Chondrocyte (in vitro differentiated cells): ENCODE data around the gene SLCO1A2. TPM values are rescaled to one million over a fixed set of nuclear protein-coding genes. Genes with fewer than 3 reads are reported as not detected.

ENCODE experiments used
- DNase-seq: peaks from one replicate; pipeline ENCODE4 v3.0.0; 2021; ENCODE audit warnings: mixed read lengths, low spot score
- H3K27ac Mint-ChIP-seq: one replicate; pipeline ENCODE4 v1.8.0; 2021; ENCODE audit warnings: mild to moderate bottlenecking, moderate library complexity, mixed read lengths; ENCODE audit not compliant: unreplicated experiment
- H3K27me3 Mint-ChIP-seq: 2 replicates; pipeline ENCODE4 v1.8.0; 2021; ENCODE audit warnings: low read depth, mixed read lengths
- H3K36me3 Mint-ChIP-seq: 2 replicates; pipeline ENCODE4 v1.8.0; 2021; ENCODE audit warnings: low read depth, mixed read lengths
- H3K4me1 Mint-ChIP-seq: 2 replicates; pipeline ENCODE4 v1.8.0; 2021; ENCODE audit warnings: low read depth, mild to moderate bottlenecking, mixed read lengths
- H3K4me3 Mint-ChIP-seq: one replicate; pipeline ENCODE4 v1.8.0; 2021; ENCODE audit warnings: mild to moderate bottlenecking, moderate library complexity, mixed read lengths; ENCODE audit not compliant: unreplicated experiment
- H3K9me3 Mint-ChIP-seq: 2 replicates; pipeline ENCODE4 v1.8.0; 2021; ENCODE audit warnings: low read depth, mixed read lengths
- total RNA-seq: library from RNA; stranded (reverse); gene quantifications from 3 replicates; pipeline ENCODE4 v1.2.1, GENCODE V29; 2021
- TF ChIP-seq, protein P1 (sequence below): fragments of 200-600 bp; sonication (generic); IDR thresholded peaks from 2 replicates; pipeline ENCODE4 v1.5.0; 2021; ENCODE audit warnings: antibody characterized with exemption, mild to moderate bottlenecking, moderate library complexity

Gene SLCO1A2
- total RNA-seq, 1 donor from 2014 or later: 0.20 TPM

DNA sequence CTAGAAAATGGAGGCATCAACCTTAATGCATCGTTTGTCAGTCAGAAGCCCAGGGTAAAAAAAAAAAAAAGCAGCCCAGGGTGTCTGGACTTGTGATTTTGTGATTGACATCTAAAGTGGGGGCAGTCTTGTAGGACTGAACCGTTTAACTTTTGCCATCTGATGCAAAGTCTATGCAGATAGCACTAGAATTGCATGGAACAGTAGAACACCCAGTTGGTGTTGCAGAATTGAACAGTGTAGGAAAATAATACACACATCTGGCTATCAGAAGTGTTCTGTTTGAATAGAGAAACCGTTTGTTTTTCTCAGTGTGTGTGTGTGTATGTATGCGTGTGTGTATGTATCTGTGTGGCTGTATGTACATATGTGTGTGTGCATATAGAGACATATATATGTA, 45.0 kb downstream of the SLCO1A2 start:
- H3K36me3 Mint-ChIP-seq: no peaks in the 10 kb centered on the region
- TF ChIP-seq, protein P1, sequence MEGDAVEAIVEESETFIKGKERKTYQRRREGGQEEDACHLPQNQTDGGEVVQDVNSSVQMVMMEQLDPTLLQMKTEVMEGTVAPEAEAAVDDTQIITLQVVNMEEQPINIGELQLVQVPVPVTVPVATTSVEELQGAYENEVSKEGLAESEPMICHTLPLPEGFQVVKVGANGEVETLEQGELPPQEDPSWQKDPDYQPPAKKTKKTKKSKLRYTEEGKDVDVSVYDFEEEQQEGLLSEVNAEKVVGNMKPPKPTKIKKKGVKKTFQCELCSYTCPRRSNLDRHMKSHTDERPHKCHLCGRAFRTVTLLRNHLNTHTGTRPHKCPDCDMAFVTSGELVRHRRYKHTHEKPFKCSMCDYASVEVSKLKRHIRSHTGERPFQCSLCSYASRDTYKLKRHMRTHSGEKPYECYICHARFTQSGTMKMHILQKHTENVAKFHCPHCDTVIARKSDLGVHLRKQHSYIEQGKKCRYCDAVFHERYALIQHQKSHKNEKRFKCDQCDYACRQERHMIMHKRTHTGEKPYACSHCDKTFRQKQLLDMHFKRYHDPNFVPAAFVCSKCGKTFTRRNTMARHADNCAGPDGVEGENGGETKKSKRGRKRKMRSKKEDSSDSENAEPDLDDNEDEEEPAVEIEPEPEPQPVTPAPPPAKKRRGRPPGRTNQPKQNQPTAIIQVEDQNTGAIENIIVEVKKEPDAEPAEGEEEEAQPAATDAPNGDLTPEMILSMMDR: no peak
- peaks cover 2% of the 10 kb centered on the region for H3K27me3 Mint-ChIP-seq
- H3K4me1 Mint-ChIP-seq: no peaks in the 10 kb centered on the region
- H3K27ac Mint-ChIP-seq: no peak overlapping the region
- DNase-seq: no peak
- H3K9me3 Mint-ChIP-seq: peaks cover 2% of the 10 kb centered on the region
- H3K4me3 Mint-ChIP-seq: no peak overlapping the region

DNA sequence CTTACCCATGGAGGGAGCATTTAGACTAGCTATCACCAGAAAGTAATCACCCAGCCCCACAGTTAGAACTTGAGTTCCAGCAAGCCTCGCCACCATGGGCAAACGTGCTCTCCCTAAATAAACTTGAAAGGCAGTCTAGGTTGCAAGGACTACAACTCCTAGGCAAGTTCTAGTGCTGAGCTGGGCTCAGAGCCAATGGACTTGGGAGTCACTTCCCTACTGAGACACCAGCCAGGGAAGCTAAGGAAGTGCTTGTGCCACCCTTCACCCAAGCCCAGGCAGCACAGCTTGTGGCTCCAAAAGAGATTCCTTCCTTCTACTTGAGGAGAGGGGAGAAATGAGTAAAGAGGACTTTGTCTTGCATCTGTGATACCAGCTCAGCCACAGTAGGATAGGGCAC, 57.9 kb downstream of the SLCO1A2 start:
- no peak for DNase-seq
- no peaks in the 10 kb centered on the region for H3K36me3 Mint-ChIP-seq
- peaks cover 7% of the 10 kb centered on the region for H3K9me3 Mint-ChIP-seq
- no peak overlapping the region for H3K4me3 Mint-ChIP-seq
- TF ChIP-seq, protein P1: no peak
- H3K4me1 Mint-ChIP-seq: no peaks in the 10 kb centered on the region
- peak overlapping the region; percentile 51 for H3K27ac Mint-ChIP-seq
- no peaks in the 10 kb centered on the region for H3K27me3 Mint-ChIP-seq

DNA sequence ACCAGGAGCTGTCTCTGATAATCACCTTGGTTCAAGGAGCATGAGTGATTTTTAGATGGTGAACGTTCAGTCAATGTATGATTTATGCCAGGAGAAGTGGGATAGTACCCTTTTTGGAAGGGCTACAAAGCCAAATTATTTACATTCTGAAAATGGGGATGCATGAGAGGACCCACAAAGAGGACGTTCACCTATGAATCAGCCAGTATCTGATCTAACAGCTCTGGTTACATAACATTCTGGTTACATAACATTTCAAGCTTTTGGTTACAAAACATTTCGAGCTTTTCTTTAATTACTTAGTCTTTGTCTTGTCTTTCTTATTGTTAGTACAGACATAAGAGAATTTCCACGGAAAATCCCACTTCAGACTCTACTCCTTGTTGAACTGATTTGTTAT, 68.8 kb downstream of the SLCO1A2 start:
- H3K27me3 Mint-ChIP-seq: no peaks in the 10 kb centered on the region
- peaks cover 19% of the 10 kb centered on the region for H3K9me3 Mint-ChIP-seq

DNA sequence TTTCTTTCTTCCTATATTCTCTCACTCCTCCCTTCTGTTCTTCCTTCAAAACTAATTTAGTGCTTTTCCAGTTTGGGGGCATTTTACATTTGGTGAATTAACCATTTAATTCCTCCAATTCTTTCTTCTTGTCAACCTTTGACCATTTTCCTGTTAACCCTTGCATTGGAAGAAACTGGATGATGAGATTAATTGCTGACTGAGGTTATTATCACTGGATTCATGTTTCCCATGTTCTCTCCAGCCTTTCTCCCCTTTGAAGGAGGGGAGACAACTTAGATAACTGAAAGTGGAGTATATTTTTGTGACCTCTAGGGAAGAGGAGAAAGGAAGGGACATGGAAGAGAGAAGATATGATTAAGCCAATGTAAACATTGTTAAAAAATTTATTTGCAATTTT, 70.5 kb downstream of the SLCO1A2 start:
- no peaks in the 10 kb centered on the region for H3K4me1 Mint-ChIP-seq

More for the DNA sequence above, 68.8 kb downstream of the SLCO1A2 start:
- no peak for DNase-seq
- H3K36me3 Mint-ChIP-seq: peaks cover 8% of the 10 kb centered on the region
- H3K27ac Mint-ChIP-seq: no peak overlapping the region
- TF ChIP-seq, protein P1: no peak
- no peaks in the 10 kb centered on the region for H3K4me1 Mint-ChIP-seq
- H3K4me3 Mint-ChIP-seq: no peak overlapping the region

DNA sequence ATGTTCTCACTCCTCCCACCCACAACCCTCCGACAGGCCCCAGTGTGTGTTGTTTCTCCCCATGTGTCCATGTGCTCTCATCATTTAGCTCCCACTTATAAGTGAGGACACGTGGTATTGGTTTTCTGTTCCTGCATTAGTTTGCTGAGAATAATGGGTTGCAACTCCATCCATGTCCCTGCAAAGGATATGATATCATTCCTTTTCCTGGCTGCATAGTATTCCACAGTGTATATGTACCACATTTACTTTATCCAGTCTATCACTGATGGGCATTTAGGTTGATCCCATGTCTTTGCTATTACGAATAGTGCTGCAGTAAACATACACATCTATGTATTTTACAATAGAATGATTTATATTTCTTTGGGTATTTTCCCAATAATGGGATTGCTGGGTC, 77.5 kb downstream of the SLCO1A2 start:
- DNase-seq: no peak
- H3K4me1 Mint-ChIP-seq: no peaks in the 10 kb centered on the region
- H3K36me3 Mint-ChIP-seq: no peaks in the 10 kb centered on the region
- H3K27ac Mint-ChIP-seq: no peak overlapping the region
- peaks cover 20% of the 10 kb centered on the region for H3K9me3 Mint-ChIP-seq
- no peak overlapping the region for H3K4me3 Mint-ChIP-seq
- H3K27me3 Mint-ChIP-seq: no peaks in the 10 kb centered on the region
- TF ChIP-seq, protein P1: no peak

More for the DNA sequence above, 70.5 kb downstream of the SLCO1A2 start:
- DNase-seq: no peak
- H3K4me3 Mint-ChIP-seq: no peak overlapping the region
- H3K36me3 Mint-ChIP-seq: peaks cover 8% of the 10 kb centered on the region
- H3K27ac Mint-ChIP-seq: no peak overlapping the region
- TF ChIP-seq, protein P1: no peak
- peaks cover 27% of the 10 kb centered on the region for H3K9me3 Mint-ChIP-seq
- no peaks in the 10 kb centered on the region for H3K27me3 Mint-ChIP-seq
